ENCODE data around the gene PRRC2C.

- no peak for TF ChIP-seq CTCF (conservative IDR thresholded peaks at IDR 0.05)
- no peak for TF ChIP-seq ZFX (IDR thresholded peaks at IDR 0.05)
Measured at GRCh38 chr1:171515299-171515698, 30.0 kb downstream of the PRRC2C start.

All from C4-2B (cell line).